ENCODE data around the gene AZGP1. TPM values are rescaled to one million over a fixed set of nuclear protein-coding genes. Genes with fewer than 3 reads are reported as not detected.

The AZGP1 gene
- total and polyA plus RNA-seq, 2 of the 13 experiments (the other 11 are each of a cell fraction or from before 2014, with no cell fraction given): 93.8 to 229 TPM

GRCh38 chr7:100015232-100016214, 39.7 kb upstream of the AZGP1 start, which contains the start of gene ZKSCAN1 (continued):
- TF ChIP-seq CENPX (CRISPR knock-in tag; IDR thresholded peaks at IDR 0.05) (no peak), FOXA3 (CRISPR knock-in tag; IDR thresholded peaks at IDR 0.05) (peak; percentile 53), KMT2A (CRISPR knock-in tag; IDR thresholded peaks at IDR 0.05) (peak; percentile 80), KLF13 (CRISPR knock-in tag; IDR thresholded peaks at IDR 0.05) (no peak), TEAD3 (CRISPR knock-in tag; optimal IDR thresholded peaks at IDR 0.05; ENCODE audit: borderline replicate concordance) (no peak), SP140L (CRISPR knock-in tag; IDR thresholded peaks at IDR 0.05; ENCODE audit: borderline replicate concordance) (0 out of 2 replicates have a peak, but pooled peaks have one; percentile 14), PHF8 (CRISPR knock-in tag; IDR thresholded peaks at IDR 0.05) (peak; percentile 72), TOPORS (CRISPR knock-in tag; IDR thresholded peaks at IDR 0.05) (no peak), ZSCAN25 (CRISPR knock-in tag; IDR thresholded peaks at IDR 0.05) (no peak), ZNF781 (CRISPR knock-in tag; IDR thresholded peaks at IDR 0.05; ENCODE audit: borderline replicate concordance, not compliant biosample characterization) (no peak), RBAK (CRISPR knock-in tag; IDR thresholded peaks at IDR 0.05) (no peak), ZNF713 (CRISPR knock-in tag; IDR thresholded peaks at IDR 0.05) (no peak), ZNF136 (CRISPR knock-in tag; IDR thresholded peaks at IDR 0.05; ENCODE audit: low read depth) (no peak; the same call in 1 of the 2 replicates), ZNF703 (CRISPR knock-in tag; IDR thresholded peaks at IDR 0.05; ENCODE audit: borderline replicate concordance) (no peak), ZNF225 (CRISPR knock-in tag; IDR thresholded peaks at IDR 0.05) (no peak), CREB1 (IDR thresholded peaks at IDR 0.05) (peak; percentile 91), CREB1 (CRISPR knock-in tag; IDR thresholded peaks at IDR 0.05) (peak; percentile 94), ZNF207 (IDR thresholded peaks at IDR 0.05; ENCODE audit: borderline replicate concordance) (no peak), ZNF775 (CRISPR knock-in tag; IDR thresholded peaks at IDR 0.05; ENCODE audit: borderline replicate concordance) (no peak), BHLHE40 (IDR thresholded peaks at IDR 0.05; ENCODE audit: low read length) (no peak), ZNF569 (CRISPR knock-in tag; IDR thresholded peaks at IDR 0.05; ENCODE audit: borderline replicate concordance) (no peak), DPF2 (CRISPR knock-in tag; IDR thresholded peaks at IDR 0.05; ENCODE audit: borderline replicate concordance, low read depth) (no peak)
- TF ChIP-seq, protein P1, sequence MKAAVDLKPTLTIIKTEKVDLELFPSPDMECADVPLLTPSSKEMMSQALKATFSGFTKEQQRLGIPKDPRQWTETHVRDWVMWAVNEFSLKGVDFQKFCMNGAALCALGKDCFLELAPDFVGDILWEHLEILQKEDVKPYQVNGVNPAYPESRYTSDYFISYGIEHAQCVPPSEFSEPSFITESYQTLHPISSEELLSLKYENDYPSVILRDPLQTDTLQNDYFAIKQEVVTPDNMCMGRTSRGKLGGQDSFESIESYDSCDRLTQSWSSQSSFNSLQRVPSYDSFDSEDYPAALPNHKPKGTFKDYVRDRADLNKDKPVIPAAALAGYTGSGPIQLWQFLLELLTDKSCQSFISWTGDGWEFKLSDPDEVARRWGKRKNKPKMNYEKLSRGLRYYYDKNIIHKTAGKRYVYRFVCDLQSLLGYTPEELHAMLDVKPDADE (CRISPR knock-in tag; IDR thresholded peaks at IDR 0.05): 0 out of 2 replicates have a peak, but pooled peaks have one; percentile 35
- TF ChIP-seq, protein P2, sequence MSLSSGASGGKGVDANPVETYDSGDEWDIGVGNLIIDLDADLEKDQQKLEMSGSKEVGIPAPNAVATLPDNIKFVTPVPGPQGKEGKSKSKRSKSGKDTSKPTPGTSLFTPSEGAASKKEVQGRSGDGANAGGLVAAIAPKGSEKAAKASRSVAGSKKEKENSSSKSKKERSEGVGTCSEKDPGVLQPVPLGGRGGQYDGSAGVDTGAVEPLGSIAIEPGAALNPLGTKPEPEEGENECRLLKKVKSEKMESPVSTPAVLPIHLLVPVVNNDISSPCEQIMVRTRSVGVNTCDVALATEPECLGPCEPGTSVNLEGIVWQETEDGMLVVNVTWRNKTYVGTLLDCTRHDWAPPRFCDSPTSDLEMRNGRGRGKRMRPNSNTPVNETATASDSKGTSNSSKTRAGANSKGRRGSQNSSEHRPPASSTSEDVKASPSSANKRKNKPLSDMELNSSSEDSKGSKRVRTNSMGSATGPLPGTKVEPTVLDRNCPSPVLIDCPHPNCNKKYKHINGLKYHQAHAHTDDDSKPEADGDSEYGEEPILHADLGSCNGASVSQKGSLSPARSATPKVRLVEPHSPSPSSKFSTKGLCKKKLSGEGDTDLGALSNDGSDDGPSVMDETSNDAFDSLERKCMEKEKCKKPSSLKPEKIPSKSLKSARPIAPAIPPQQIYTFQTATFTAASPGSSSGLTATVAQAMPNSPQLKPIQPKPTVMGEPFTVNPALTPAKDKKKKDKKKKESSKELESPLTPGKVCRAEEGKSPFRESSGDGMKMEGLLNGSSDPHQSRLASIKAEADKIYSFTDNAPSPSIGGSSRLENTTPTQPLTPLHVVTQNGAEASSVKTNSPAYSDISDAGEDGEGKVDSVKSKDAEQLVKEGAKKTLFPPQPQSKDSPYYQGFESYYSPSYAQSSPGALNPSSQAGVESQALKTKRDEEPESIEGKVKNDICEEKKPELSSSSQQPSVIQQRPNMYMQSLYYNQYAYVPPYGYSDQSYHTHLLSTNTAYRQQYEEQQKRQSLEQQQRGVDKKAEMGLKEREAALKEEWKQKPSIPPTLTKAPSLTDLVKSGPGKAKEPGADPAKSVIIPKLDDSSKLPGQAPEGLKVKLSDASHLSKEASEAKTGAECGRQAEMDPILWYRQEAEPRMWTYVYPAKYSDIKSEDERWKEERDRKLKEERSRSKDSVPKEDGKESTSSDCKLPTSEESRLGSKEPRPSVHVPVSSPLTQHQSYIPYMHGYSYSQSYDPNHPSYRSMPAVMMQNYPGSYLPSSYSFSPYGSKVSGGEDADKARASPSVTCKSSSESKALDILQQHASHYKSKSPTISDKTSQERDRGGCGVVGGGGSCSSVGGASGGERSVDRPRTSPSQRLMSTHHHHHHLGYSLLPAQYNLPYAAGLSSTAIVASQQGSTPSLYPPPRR (CRISPR knock-in tag; IDR thresholded peaks at IDR 0.05; ENCODE audit: borderline replicate concordance): no peak; the same call in 1 of the 2 replicates

Data from HepG2 (cell line).